Loucy (cell line): ENCODE measurements around the gene LTBR.

Experiments used
- CTCF ChIP-seq: fragments of 200-600 bp; sonication (generic); conservative IDR thresholded peaks from 2 replicates; pipeline ENCODE4 v1.5.1; 2014; ENCODE audit warnings: mild to moderate bottlenecking, antibody characterized with exemption, low read length
- EZH2phosphoT487 ChIP-seq: fragments of 200-600 bp; IDR thresholded peaks from 2 replicates; pipeline ENCODE4 v1.6.1; 2018; ENCODE audit warnings: antibody characterized with exemption, mild to moderate bottlenecking, moderate library complexity, borderline replicate concordance

DNA sequence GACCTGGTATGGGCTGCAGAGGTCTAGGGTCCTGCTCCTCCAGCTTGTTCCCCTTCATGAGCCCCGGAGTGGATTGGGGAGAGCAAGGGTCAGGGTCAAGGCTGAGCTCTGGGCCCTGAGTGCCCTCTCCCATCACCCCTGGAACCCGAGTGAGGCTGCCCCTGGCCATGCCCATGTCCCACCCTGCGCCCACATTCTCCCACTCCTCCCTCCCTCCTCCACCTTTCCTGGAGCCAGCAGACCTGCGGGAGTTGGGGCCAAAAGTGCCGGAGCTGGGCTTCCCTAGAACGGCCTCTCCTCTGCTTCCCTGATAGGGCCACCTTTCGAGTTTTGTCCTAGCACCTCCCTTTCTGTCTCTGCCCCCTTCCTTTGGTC lies 9.2 kb upstream of the LTBR start:
- no peak for TF ChIP-seq CTCF
- TF ChIP-seq EZH2phosphoT487, result no peak
